IMR-90 (cell line): ENCODE measurements around the gene ZNF627. TPM values are rescaled to one million over a fixed set of nuclear protein-coding genes. Genes with fewer than 3 reads are reported as not detected.

Experiments
- ATAC-seq: fragments of 200-7000 bp; cut with Tn5 transposase; 2 replicates; pipeline ENCODE4 v1.9.1; 2020; ENCODE audit warnings: low read depth, mild to moderate bottlenecking, moderate library complexity
- BruUV-seq: library from RNA; stranded (reverse); fragments of 400-500 nt; replicated peaks from 2 replicates; lab custom pipeline; 2021; lab: Mats Ljungman, UMichigan
- CTCF ChIA-PET: fragments of 300-600 bp; formaldehyde crosslinking; extraction: SDS; loops from one replicate; lab custom pipeline; 2021; ENCODE audit warnings: antibody characterized with exemption; lab: Yijun Ruan, JAX
- POLR2A ChIA-PET: fragments of 300-600 bp; sonication (Branson Sonifier 250); formaldehyde crosslinking; loops from one replicate; lab custom pipeline; 2022; ENCODE audit warnings: antibody characterized with exemption; ENCODE audit not compliant: unreplicated experiment; lab: Charles Lee
- DNase-seq: peaks from one replicate; pipeline ENCODE4 v3.0.0; 2013
- H2AFZ ChIP-seq: replicated peaks from 2 replicates; pipeline ENCODE3; 2013; ENCODE audit warnings: low read length, mild to moderate bottlenecking; ENCODE audit not compliant: poor library complexity
- H2AK5ac ChIP-seq: 2 replicates; pipeline ENCODE4 v1.6.1; 2013; ENCODE audit warnings: low read depth, low read length, inconsistent platforms
- H2AK9ac ChIP-seq: replicated peaks from 2 replicates; pipeline ENCODE3; 2013; ENCODE audit warnings: mild to moderate bottlenecking, low read depth, low read length, moderate library complexity; ENCODE audit not compliant: poor library complexity
- H2BK120ac ChIP-seq: 2 replicates; pipeline ENCODE4 v1.6.1; 2013; ENCODE audit warnings: low read depth, low read length, inconsistent platforms
- H2BK15ac ChIP-seq: 3 replicates; pipeline ENCODE4 v1.6.1; 2013; ENCODE audit warnings: low read depth, low read length, inconsistent platforms
- H2BK20ac ChIP-seq: 2 replicates; pipeline ENCODE4 v1.6.1; 2013; ENCODE audit warnings: low read depth, mild to moderate bottlenecking, inconsistent platforms, low read length, moderate library complexity
- H2BK5ac ChIP-seq: 2 replicates; pipeline ENCODE4 v1.6.1; 2013; ENCODE audit warnings: mild to moderate bottlenecking, low read depth, low read length, inconsistent platforms; ENCODE audit not compliant: poor library complexity, severe bottlenecking
- H3K14ac ChIP-seq: replicated peaks from 2 replicates; pipeline ENCODE4 v1.6.1; 2013; ENCODE audit warnings: low read depth, low read length, inconsistent platforms
- H3K18ac ChIP-seq: 2 replicates; pipeline ENCODE4 v1.6.1; 2013; ENCODE audit warnings: low read depth, low read length, control low read depth
- H3K23ac ChIP-seq: 2 replicates; pipeline ENCODE4 v1.6.1; 2013; ENCODE audit warnings: low read depth, low read length, inconsistent platforms
- H3K27ac ChIP-seq: 2 replicates; pipeline ENCODE4 v1.5.1; 2013; ENCODE audit warnings: mild to moderate bottlenecking, control low read depth, low read length; ENCODE audit not compliant: insufficient read depth
- H3K27me3 ChIP-seq: 2 replicates; pipeline ENCODE4 v1.6.1; 2013; ENCODE audit warnings: low read length; ENCODE audit not compliant: control insufficient read depth, insufficient read depth
- H3K36me3 ChIP-seq: 2 replicates; pipeline ENCODE4 v1.6.1; 2013; ENCODE audit warnings: low read length, mixed read lengths; ENCODE audit not compliant: control insufficient read depth, insufficient read depth
- H3K4ac ChIP-seq: 2 replicates; pipeline ENCODE4 v1.6.1; 2013; ENCODE audit warnings: low read depth, low read length, inconsistent platforms
- H3K4me1 ChIP-seq: 2 replicates; pipeline ENCODE4 v1.6.1; 2013; ENCODE audit warnings: low read length, mixed read lengths; ENCODE audit not compliant: control insufficient read depth, insufficient read depth
- H3K4me2 ChIP-seq: 2 replicates; pipeline ENCODE4 v1.6.1; 2013; ENCODE audit warnings: low read depth, mild to moderate bottlenecking, control low read depth, low read length, moderate library complexity
- H3K4me3 ChIP-seq: 2 replicates; pipeline ENCODE4 v1.5.1; 2013; ENCODE audit warnings: low read depth, mild to moderate bottlenecking, control low read depth, low read length, moderate library complexity; ENCODE audit not compliant: insufficient read depth
- H3K56ac ChIP-seq: 2 replicates; pipeline ENCODE4 v1.6.1; 2013; ENCODE audit warnings: low read length, inconsistent platforms; ENCODE audit not compliant: insufficient read depth; ENCODE audit errors: extremely low read depth
- H3K79me1 ChIP-seq, 2 experiments: 2 replicates each; pipeline ENCODE4 v1.6.1; 2013; ENCODE audit warnings: low read length in 2 of 2, inconsistent platforms in 1 of 2, low read depth in 1 of 2
- H3K9ac ChIP-seq: 2 replicates; pipeline ENCODE4 v1.6.1; 2013; ENCODE audit warnings: low read depth, low read length, control low read depth
- H3K9me1 ChIP-seq: 2 replicates; pipeline ENCODE4 v1.6.1; 2013; ENCODE audit warnings: low read length, inconsistent platforms; ENCODE audit not compliant: insufficient read depth
- H3K9me3 ChIP-seq: 2 replicates; pipeline ENCODE4 v1.6.1; 2013; ENCODE audit warnings: low read length; ENCODE audit not compliant: control insufficient read depth, insufficient read depth
- H4K20me1 ChIP-seq: 2 replicates; pipeline ENCODE4 v1.6.1; 2013; ENCODE audit warnings: low read length, inconsistent platforms; ENCODE audit not compliant: insufficient read depth
- H4K5ac ChIP-seq: 2 replicates; pipeline ENCODE4 v1.6.1; 2013; ENCODE audit warnings: mild to moderate bottlenecking, low read depth, low read length, control low read depth
- H4K8ac ChIP-seq, 2 experiments: 2 replicates each; pipeline ENCODE4 v1.6.1; 2013; ENCODE audit warnings: low read depth in 2 of 2, low read length in 2 of 2, control low read depth in 1 of 2, inconsistent platforms in 1 of 2
- H4K91ac ChIP-seq: 2 replicates; pipeline ENCODE4 v1.6.1; 2013; ENCODE audit warnings: low read depth, low read length, inconsistent platforms; ENCODE audit not compliant: insufficient read depth
- FOS ChIP-seq: fragments of 150-350 bp; IDR thresholded peaks from 2 replicates; pipeline ENCODE4 v1.6.1; 2016; ENCODE audit warnings: low read depth, low read length
- MAZ ChIP-seq: IDR thresholded peaks from 2 replicates; pipeline ENCODE4 v1.6.1; 2012; ENCODE audit warnings: low read depth, mild to moderate bottlenecking, low read length, improper control_type of control experiment, moderate library complexity, borderline replicate concordance
- POLR2A ChIP-seq: IDR thresholded peaks from 2 replicates; pipeline ENCODE4 v1.6.1; 2012; ENCODE audit warnings: mild to moderate bottlenecking, low read depth, low read length
- RFX5 ChIP-seq: IDR thresholded peaks from 2 replicates; pipeline ENCODE4 v1.8.0; 2012; ENCODE audit warnings: low read depth, mild to moderate bottlenecking, low read length, moderate library complexity
- SMC3 ChIP-seq: fragments of 150-350 bp; IDR thresholded peaks from 2 replicates; pipeline ENCODE4 v1.6.1; 2016; ENCODE audit warnings: low read depth, mild to moderate bottlenecking, antibody characterized with exemption, low read length, moderate library complexity
- WGBS, 2 experiments: methylation state at CpG; one replicate each; pipeline versions ENCODE4 v1.1.5 to v1.1.7; 2013; ENCODE audit warnings: missing lambda C conversion rate in 2 of 2; ENCODE audit not compliant: insufficient read length in 1 of 2; ENCODE audit errors: extremely low coverage in 2 of 2; 5-methylcytosine and 5-hydroxymethylcytosine counted together
- dilution Hi-C: fragments of 300-500 bp; cut with HindIII; formaldehyde crosslinking; loops from one replicate; pipeline ENCODE4 v1.14.3; 2018; ENCODE audit warnings: low sequenced_read_pairs; ENCODE audit not compliant: unreplicated experiment
- in situ Hi-C: fragments of 300-500 bp; cut with MboI; formaldehyde crosslinking; loops from 3 replicates; pipeline ENCODE4 v1.14.3; 2019; ENCODE audit warnings: low sequenced_read_pairs, inconsistent platforms, mixed read lengths
- intact Hi-C: fragments of 100-400 bp; cut with micrococcal nuclease; formaldehyde crosslinking; loops from 2 replicates; pipeline ENCODE4 v1.10.0; 2022
- polyA plus RNA-seq, 3 experiments: library from polyadenylated mRNA; depleted of rRNA; stranded (reverse); fragments of >200 nt; gene quantifications; 2 replicates each; pipeline ENCODE4 v1.2.3, GENCODE V29; 2012; ENCODE audit warnings: low replicate concordance in 1 of 3
- total RNA-seq: library from RNA; depleted of rRNA; stranded (reverse); fragments of >200 nt; gene quantifications from 2 replicates; pipeline ENCODE4 v1.2.3, GENCODE V29; 2012
- TF ChIP-seq, protein P1 (sequence below): fragments of 150-350 bp; IDR thresholded peaks from 2 replicates; pipeline ENCODE4 v1.6.1; 2017; ENCODE audit warnings: mild to moderate bottlenecking, antibody characterized with exemption, low read length, low read depth

The ZNF627 gene
- total and polyA plus RNA-seq, 2 of the 4 experiments (the other 2 are of a cell fraction) = 6.3 to 34.4 TPM

DNA sequence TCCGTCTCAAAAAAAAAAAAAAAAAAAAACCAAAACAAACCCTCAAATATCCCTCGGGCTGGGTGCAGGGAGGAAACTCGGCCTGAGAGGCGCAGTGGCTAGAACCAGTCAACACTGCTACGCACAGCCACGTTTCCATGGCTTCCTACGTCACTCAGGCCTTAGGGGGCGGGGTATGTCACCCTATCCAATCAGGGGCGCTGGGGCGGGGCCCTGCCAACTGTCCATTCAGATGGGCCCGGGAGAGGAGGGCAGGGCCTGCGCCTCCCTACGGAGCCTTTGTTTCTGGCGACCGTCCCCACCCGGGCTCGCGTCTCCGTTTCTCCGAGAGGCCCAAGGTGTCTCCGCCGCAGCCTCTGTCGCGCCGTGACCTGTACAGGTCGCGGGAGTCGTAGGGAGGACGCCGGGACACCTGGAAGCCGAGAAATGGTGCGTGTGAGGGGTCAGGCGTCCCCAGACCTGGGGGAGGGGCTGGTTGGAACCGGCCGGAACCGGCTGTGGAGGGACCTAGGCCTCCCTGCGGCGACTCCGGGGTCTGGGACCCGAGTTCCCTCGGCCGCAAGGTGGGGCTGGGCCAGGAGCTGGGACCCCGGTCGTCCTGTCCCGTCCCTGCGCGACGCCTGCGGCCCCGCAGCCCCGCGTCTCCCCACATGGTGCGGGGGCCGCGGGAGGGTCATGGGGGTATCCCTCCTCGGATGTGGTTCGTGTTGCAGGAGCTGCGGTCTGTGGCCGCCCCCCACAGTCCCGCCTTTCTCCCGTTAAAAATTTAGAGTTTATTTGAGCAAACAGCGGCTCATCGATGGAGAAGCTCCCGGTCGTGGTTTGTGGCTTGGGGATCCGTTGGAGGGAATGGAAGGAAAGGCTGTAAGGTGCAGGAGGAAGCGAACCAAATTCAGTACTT is at the start of gene ZNF627 (continued):
- TF ChIP-seq RFX5 = no peak

DNA sequence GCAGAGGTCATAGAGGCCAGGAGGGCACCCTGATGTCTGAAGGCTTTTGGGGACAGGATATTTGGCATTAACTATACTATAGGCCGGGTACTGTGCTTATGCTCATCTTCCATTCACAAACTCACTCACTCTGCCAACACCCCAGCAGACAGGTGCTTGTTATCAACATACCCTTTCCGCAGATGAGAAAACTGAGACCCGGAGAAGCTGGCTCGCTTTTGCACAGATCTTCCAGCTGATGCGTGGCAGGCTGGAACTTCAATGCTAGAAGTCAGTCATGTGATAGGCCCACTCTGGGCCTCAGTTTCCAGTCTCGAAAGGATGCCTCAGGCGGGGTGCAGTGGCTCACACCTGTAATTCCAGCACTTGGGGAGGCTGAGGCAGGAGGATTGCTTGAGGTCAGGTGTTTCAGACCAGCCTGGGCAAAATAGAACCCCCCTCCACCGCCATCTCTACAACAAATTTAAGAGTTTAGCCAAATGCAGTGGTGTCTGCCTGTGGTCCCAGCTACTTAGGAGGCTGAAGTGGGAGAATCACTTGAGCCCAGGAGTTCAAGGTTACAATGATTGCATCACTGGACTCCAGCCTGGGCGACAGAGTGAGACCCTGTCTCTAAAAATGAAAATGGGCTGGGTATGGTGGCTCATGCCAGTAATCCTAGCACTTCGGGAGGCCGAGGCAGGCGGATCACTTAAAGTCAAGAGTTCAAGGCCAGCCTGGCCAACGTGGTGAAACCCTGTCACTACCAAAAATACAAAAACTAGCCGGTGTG is 49.2 kb upstream of the ZNF627 start:
- H3K4me1 ChIP-seq = no peaks in the 10 kb centered on the region
- no peak overlapping the region for H2BK5ac ChIP-seq
- no peak overlapping the region for H3K9ac ChIP-seq
- no peak overlapping the region for H4K91ac ChIP-seq
- TF ChIP-seq FOS (no peak), SMC3 (no peak), MAZ (no peak), POLR2A (no peak)
- TF ChIP-seq, protein P1, sequence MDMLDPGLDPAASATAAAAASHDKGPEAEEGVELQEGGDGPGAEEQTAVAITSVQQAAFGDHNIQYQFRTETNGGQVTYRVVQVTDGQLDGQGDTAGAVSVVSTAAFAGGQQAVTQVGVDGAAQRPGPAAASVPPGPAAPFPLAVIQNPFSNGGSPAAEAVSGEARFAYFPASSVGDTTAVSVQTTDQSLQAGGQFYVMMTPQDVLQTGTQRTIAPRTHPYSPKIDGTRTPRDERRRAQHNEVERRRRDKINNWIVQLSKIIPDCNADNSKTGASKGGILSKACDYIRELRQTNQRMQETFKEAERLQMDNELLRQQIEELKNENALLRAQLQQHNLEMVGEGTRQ = no peak
- H3K56ac ChIP-seq = no peak overlapping the region
- no peak overlapping the region for H3K4me2 ChIP-seq
- no peak overlapping the region for H3K23ac ChIP-seq
- no peak overlapping the region for H3K14ac ChIP-seq
- H2BK120ac ChIP-seq = no peak overlapping the region
- H3K4ac ChIP-seq = no peak overlapping the region
- BruUV-seq = no TSS peak
- H3K18ac ChIP-seq = no peak overlapping the region
- ChIA-PET POLR2A (no interaction called here), CTCF (no interaction called here)
- H3K9me1 ChIP-seq = no peaks in the 10 kb centered on the region
- no peak for ATAC-seq
- H4K8ac ChIP-seq = no peak overlapping the region
- no peak overlapping the region for H2AK9ac ChIP-seq
- no peak overlapping the region for H2AK5ac ChIP-seq
- H4K5ac ChIP-seq = no peak overlapping the region
- peaks cover 42% of the 10 kb centered on the region for H3K36me3 ChIP-seq
- H4K20me1 ChIP-seq = peaks cover 6% of the 10 kb centered on the region; the same call in 1 of the 2 replicates
- no peak overlapping the region for H3K4me3 ChIP-seq
- no peak overlapping the region for H3K27ac ChIP-seq
- no peaks in the 10 kb centered on the region for H3K27me3 ChIP-seq
- H3K79me1 ChIP-seq = no peaks in the 10 kb centered on the region
- in situ Hi-C loops (no loop called here), intact Hi-C loops (no loop called here), dilution Hi-C loops (no loop called here)
- no peak for DNase-seq
- no peaks in the 10 kb centered on the region for H3K9me3 ChIP-seq
- no peak overlapping the region for H2BK15ac ChIP-seq
- no peak overlapping the region for H2BK20ac ChIP-seq
- 94% methylated on average over 6 of the region's 14 CpGs; no CpG with 5 or more reads in 1 of the 2 experiments for WGBS, 2 experiments
- H2AFZ ChIP-seq = no peak overlapping the region
